ENCODE data around the gene COLEC11. TPM values are rescaled to one million over a fixed set of nuclear protein-coding genes. Genes with fewer than 3 reads are reported as not detected.
A peak's percentile ranks its signal among the peaks of the same experiment; 100 is the strongest.
"Not testable (repeated sequence)": the region's sequence is repeated elsewhere in the genome, so short reads cannot be mapped to it uniquely, and the experiment has no call there.

Gene COLEC11
- total RNA-seq, 1 donor, result not detected

GRCh38 chr2:3604207-3604877 is 9.4 kb downstream of the COLEC11 start:
- DNase-seq (ENCODE audit: low read depth in 2 of 3, low spot score in 2 of 3), result no peak

- DNase-seq (ENCODE audit: low read depth in 2 of 3, low spot score in 2 of 3), result peak in 2 of 3 donors; percentile 23 to 46
Measured at GRCh38 chr2:3604991-3605961, 10.4 kb downstream of the COLEC11 start.

- DNase-seq (ENCODE audit: low read depth in 2 of 3, low spot score in 2 of 3), result no peak
Measured at GRCh38 chr2:3606028-3606369, 11.1 kb downstream of the COLEC11 start.

GRCh38 chr2:3606370-3607201 is 11.7 kb downstream of the COLEC11 start:
- DNase-seq (ENCODE audit: low read depth in 2 of 3, low spot score in 2 of 3), result no peak

GRCh38 chr2:3608373-3609278 is 13.7 kb downstream of the COLEC11 start:
- no peak for DNase-seq (ENCODE audit: low read depth in 2 of 3, low spot score in 2 of 3)

GRCh38 chr2:3609279-3609673 is 14.4 kb downstream of the COLEC11 start:
- not testable (repeated sequence) for DNase-seq (ENCODE audit: low read depth in 2 of 3, low spot score in 2 of 3)

GRCh38 chr2:3610415-3610814 is 15.5 kb downstream of the COLEC11 start:
- DNase-seq (ENCODE audit: low read depth in 2 of 3, low spot score in 2 of 3), result no peak

- no peak for DNase-seq (ENCODE audit: low read depth in 2 of 3, low spot score in 2 of 3)
Measured at GRCh38 chr2:3610881-3611505, 16.1 kb downstream of the COLEC11 start.

- DNase-seq (ENCODE audit: low read depth in 2 of 3, low spot score in 2 of 3), result no peak
Measured at GRCh38 chr2:3611589-3611988, 16.7 kb downstream of the COLEC11 start.

GRCh38 chr2:3612639-3613523 is 18.0 kb downstream of the COLEC11 start:
- DNase-seq (ENCODE audit: low read depth in 2 of 3, low spot score in 2 of 3), result no peak

- DNase-seq (ENCODE audit: low read depth in 2 of 3, low spot score in 2 of 3), result no peak
Measured at GRCh38 chr2:3613524-3613905, 18.6 kb downstream of the COLEC11 start.

GRCh38 chr2:3614743-3615142 is 19.8 kb downstream of the COLEC11 start:
- DNase-seq (ENCODE audit: low read depth in 2 of 3, low spot score in 2 of 3), result not testable (repeated sequence)

GRCh38 chr2:3615541-3616200 is 20.8 kb downstream of the COLEC11 start:
- DNase-seq (ENCODE audit: low read depth in 2 of 3, low spot score in 2 of 3), result not testable (repeated sequence)

GRCh38 chr2:3616435-3617197 is 21.7 kb downstream of the COLEC11 start:
- not testable (repeated sequence) for DNase-seq (ENCODE audit: low read depth in 2 of 3, low spot score in 2 of 3)

GRCh38 chr2:3617198-3617890 is 22.4 kb downstream of the COLEC11 start:
- DNase-seq (ENCODE audit: low read depth in 2 of 3, low spot score in 2 of 3), result no peak

GRCh38 chr2:3618367-3618766 is 23.5 kb downstream of the COLEC11 start:
- no peak for DNase-seq (ENCODE audit: low read depth in 2 of 3, low spot score in 2 of 3)

GRCh38 chr2:3619033-3619432 is 24.1 kb downstream of the COLEC11 start:
- DNase-seq (ENCODE audit: low read depth in 2 of 3, low spot score in 2 of 3), result no peak

Measured in hematopoietic multipotent progenitor cell (in vitro differentiated cells).